Measurements from ENCODE around the gene TINAGL1.

The TINAGL1 gene

DNA sequence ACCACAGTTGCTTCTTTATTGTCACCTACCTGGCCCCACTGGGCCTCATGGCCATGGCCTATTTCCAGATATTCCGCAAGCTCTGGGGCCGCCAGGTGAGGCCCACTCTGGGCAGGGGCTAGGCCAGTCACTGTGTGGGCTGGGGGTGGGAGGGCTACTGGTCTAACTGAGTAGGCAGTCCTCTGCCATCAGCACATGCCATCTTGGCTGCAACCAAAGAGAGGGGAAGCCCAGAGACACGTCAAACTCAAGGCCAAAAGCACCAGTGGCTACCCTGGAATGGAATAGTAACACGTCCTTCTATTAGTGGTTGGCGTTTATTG is 45.1 kb downstream of the TINAGL1 start:
- Histone ChIP-seq H3K9ac (ENCODE audit: low read depth in 1 of 2, low read length in 2 of 2) (no peak overlapping the region), H3K4me1 (ENCODE audit: control insufficient read depth in 1 of 2, insufficient read depth in 2 of 2, low read length in 2 of 2) (peaks cover 0 to 4% of the 10 kb centered on the region in 2 donors), H3K36me3 (ENCODE audit: control insufficient read depth in 1 of 2, insufficient read depth in 2 of 2, low read length in 2 of 2) (no peaks in the 10 kb centered on the region), H3K27me3 (ENCODE audit: control insufficient read depth in 1 of 2, insufficient read depth in 2 of 2, low read length in 2 of 2) (peaks cover 7 to 9% of the 10 kb centered on the region in 2 donors), H3K9me3 (ENCODE audit: control insufficient read depth in 1 of 2, low read length in 2 of 2) (no peaks in the 10 kb centered on the region), H3K27ac (ENCODE audit: low read depth, low read length) (no peak overlapping the region), H3K4me3 (ENCODE audit: low read depth in 1 of 2, low read length in 2 of 2) (no peak overlapping the region)

DNA sequence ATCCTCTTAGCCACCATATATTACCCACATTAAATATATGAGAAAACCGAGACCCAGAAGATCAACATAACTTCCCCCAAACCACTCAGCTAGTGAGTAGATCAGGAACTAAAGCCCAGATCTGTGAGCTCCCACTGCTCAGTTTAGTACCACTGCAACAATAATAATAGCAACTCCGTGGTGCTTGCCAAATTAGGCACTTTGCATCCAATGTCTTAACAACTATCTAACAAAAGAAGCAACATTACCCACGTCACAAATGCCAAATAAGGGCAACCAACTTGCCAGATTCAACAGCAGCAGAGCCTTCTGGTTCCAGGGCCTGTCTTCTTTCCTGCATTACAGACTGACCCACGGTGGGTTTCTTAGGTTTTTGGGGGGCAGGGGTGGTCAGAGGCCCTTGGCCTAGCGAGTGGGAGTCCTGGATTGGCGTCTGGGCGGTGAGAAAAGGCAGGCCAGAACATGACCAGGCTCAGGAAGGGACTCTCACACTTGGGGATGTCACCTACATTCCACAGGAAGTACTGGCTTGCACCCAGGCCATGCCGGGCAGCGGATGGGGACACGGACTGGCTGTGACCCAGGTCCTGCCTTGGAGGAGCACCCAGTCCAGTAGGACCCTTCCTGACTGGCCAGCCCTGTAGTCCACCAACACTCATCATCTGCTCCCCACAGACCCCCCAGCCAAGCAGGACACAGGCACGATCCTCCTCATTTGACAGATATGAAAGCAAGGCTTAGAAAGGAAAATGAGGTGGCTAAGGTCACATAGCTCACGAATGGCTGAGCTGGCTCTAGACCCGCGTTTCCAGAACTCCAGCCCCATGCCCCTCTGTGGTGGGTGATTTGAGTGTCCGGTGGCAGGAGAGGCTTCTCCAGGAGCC is 45.8 kb downstream of the TINAGL1 start:
- H3K4me1 ChIP-seq (ENCODE audit: control insufficient read depth in 1 of 2, insufficient read depth in 2 of 2, low read length in 2 of 2), result peaks cover 1 to 4% of the 10 kb centered on the region in 2 donors
- no peak overlapping the region for H3K27ac ChIP-seq (ENCODE audit: low read depth, low read length)
- H3K27me3 ChIP-seq (ENCODE audit: control insufficient read depth in 1 of 2, insufficient read depth in 2 of 2, low read length in 2 of 2), result peaks cover 2 to 5% of the 10 kb centered on the region in 2 donors
- peaks cover 0 to 1% of the 10 kb centered on the region in 2 donors for H3K36me3 ChIP-seq (ENCODE audit: control insufficient read depth in 1 of 2, insufficient read depth in 2 of 2, low read length in 2 of 2)
- no peaks in the 10 kb centered on the region for H3K9me3 ChIP-seq (ENCODE audit: control insufficient read depth in 1 of 2, low read length in 2 of 2)
- no peak overlapping the region for H3K9ac ChIP-seq (ENCODE audit: low read depth in 1 of 2, low read length in 2 of 2)
- no peak overlapping the region for H3K4me3 ChIP-seq (ENCODE audit: low read depth in 1 of 2, low read length in 2 of 2)

DNA sequence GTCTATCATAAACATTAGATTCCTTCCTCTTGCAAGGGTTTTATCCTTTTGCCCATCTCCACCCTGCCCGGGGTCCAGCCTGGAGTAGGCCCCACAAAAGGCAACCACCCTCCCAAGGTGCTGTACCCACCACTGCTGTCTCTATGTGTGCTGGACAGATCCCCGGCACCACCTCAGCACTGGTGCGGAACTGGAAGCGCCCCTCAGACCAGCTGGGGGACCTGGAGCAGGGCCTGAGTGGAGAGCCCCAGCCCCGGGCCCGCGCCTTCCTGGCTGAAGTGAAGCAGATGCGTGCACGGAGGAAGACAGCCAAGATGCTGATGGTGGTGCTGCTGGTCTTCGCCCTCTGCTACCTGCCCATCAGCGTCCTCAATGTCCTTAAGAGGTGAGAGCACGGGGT is 47.0 kb downstream of the TINAGL1 start:
- Histone ChIP-seq H3K4me1 (ENCODE audit: control insufficient read depth in 1 of 2, insufficient read depth in 2 of 2, low read length in 2 of 2) (peaks cover 6 to 13% of the 10 kb centered on the region in 2 donors), H3K4me3 (ENCODE audit: low read depth in 1 of 2, low read length in 2 of 2) (no peak overlapping the region), H3K9me3 (ENCODE audit: control insufficient read depth in 1 of 2, low read length in 2 of 2) (no peaks in the 10 kb centered on the region), H3K27ac (ENCODE audit: low read depth, low read length) (no peak overlapping the region), H3K27me3 (ENCODE audit: control insufficient read depth in 1 of 2, insufficient read depth in 2 of 2, low read length in 2 of 2) (peaks cover 0 to 5% of the 10 kb centered on the region in 2 donors), H3K9ac (ENCODE audit: low read depth in 1 of 2, low read length in 2 of 2) (no peak overlapping the region), H3K36me3 (ENCODE audit: control insufficient read depth in 1 of 2, insufficient read depth in 2 of 2, low read length in 2 of 2) (peaks cover 5 to 12% of the 10 kb centered on the region in 2 donors)

DNA sequence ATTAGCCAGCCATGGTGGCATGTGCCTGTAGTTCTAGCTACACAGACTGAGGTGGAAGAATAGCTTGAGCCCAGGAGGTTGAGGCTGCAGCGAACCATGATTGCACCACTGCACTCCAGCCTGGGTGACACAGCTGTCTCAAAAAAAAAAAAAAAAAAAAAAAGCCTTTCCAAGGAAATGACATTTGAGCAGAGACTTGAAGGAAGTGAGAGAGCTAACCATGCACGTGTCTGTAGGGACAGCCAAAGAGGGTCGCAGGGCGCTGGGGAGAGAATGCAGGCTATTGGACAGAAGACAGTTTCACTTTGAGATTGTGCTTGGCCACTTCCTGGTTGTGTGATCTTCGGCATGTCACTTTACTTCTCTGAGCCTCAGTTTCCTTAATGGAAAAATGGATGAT is 48.0 kb downstream of the TINAGL1 start:
- H3K4me1 ChIP-seq (ENCODE audit: control insufficient read depth in 1 of 2, insufficient read depth in 2 of 2, low read length in 2 of 2), result peaks cover 6 to 13% of the 10 kb centered on the region in 2 donors
- H3K27ac ChIP-seq (ENCODE audit: low read depth, low read length), result no peak overlapping the region
- peaks cover 13 to 21% of the 10 kb centered on the region in 2 donors for H3K36me3 ChIP-seq (ENCODE audit: control insufficient read depth in 1 of 2, insufficient read depth in 2 of 2, low read length in 2 of 2)
- H3K9ac ChIP-seq (ENCODE audit: low read depth in 1 of 2, low read length in 2 of 2), result no peak overlapping the region
- no peaks in the 10 kb centered on the region for H3K9me3 ChIP-seq (ENCODE audit: control insufficient read depth in 1 of 2, low read length in 2 of 2)
- H3K27me3 ChIP-seq (ENCODE audit: control insufficient read depth in 1 of 2, insufficient read depth in 2 of 2, low read length in 2 of 2), result peaks cover 0 to 5% of the 10 kb centered on the region in 2 donors
- no peak overlapping the region for H3K4me3 ChIP-seq (ENCODE audit: low read depth in 1 of 2, low read length in 2 of 2)

DNA sequence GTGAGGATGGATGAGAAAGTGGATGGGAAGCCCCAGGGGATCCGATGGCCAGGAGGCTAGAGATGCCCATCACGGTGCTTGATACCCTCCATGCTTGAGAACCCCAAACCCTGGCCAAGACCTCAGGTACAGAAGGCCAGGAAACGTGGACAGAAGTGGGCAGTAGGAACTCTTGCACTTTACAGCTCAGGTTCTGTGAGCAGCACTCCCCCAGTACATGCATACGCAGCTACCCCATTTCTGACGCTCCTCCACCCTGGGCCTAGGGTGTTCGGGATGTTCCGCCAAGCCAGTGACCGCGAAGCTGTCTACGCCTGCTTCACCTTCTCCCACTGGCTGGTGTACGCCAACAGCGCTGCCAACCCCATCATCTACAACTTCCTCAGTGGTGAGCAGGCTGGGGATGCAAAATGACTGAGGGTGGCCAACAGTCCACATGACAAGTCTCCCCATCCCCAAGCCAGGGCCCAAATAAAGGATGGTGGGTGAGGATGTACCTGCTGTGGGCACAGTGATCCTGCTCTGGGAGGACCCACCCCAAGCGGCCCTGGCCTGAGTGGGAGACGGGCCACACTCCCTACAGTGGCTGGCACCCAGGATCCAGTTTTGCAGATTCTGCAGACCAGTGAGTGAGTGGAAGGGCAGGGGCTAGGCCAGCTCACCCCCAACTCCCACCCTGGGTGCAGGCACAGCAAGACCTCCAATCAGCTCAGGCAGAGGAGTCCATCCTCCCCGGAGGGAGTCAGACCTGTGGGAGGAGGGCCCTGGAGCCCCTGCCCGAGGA is 48.6 kb downstream of the TINAGL1 start:
- Histone ChIP-seq H3K36me3 (ENCODE audit: control insufficient read depth in 1 of 2, insufficient read depth in 2 of 2, low read length in 2 of 2) (peaks cover 19 to 27% of the 10 kb centered on the region in 2 donors), H3K9me3 (ENCODE audit: control insufficient read depth in 1 of 2, low read length in 2 of 2) (no peaks in the 10 kb centered on the region), H3K4me3 (ENCODE audit: low read depth in 1 of 2, low read length in 2 of 2) (no peak overlapping the region), H3K27ac (ENCODE audit: low read depth, low read length) (no peak overlapping the region), H3K9ac (ENCODE audit: low read depth in 1 of 2, low read length in 2 of 2) (no peak overlapping the region), H3K27me3 (ENCODE audit: control insufficient read depth in 1 of 2, insufficient read depth in 2 of 2, low read length in 2 of 2) (no peaks in the 10 kb centered on the region), H3K4me1 (ENCODE audit: control insufficient read depth in 1 of 2, insufficient read depth in 2 of 2, low read length in 2 of 2) (peaks cover 6 to 13% of the 10 kb centered on the region in 2 donors)

DNA sequence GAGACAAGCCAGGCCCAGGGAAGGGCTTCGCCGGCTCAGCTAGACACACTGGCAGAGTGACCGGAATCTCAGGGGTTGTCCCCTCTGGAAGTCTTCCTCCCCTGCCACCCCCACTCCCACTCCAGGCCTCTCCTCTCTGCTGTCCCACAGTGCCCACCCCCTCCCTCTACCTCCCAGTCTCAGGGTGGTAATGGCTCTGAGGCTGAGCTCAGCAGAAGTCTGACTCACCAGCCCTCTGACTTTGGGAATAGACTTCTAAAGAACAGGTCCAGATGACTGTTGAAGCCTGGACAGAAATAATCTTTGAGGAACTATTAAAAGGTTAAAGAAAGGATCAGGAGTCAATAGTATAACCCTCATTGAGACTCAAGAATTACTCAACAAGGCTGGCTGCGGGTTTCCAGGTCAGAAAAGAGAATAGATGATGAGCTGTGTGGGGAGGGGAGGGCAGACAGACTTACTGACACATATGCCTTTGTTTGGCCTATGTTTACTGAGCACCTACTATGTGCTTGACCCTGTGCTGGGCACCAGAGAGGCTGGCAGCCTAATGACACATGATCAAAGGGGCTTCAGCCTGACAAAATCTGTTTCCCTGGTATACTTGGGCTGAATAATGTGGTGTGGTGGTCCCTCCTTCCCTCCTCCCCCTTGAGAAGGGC is 49.4 kb downstream of the TINAGL1 start:
- Histone ChIP-seq H3K27me3 (ENCODE audit: control insufficient read depth in 1 of 2, insufficient read depth in 2 of 2, low read length in 2 of 2) (no peaks in the 10 kb centered on the region), H3K9ac (ENCODE audit: low read depth in 1 of 2, low read length in 2 of 2) (no peak overlapping the region), H3K27ac (ENCODE audit: low read depth, low read length) (no peak overlapping the region), H3K9me3 (ENCODE audit: control insufficient read depth in 1 of 2, low read length in 2 of 2) (no peaks in the 10 kb centered on the region), H3K36me3 (ENCODE audit: control insufficient read depth in 1 of 2, insufficient read depth in 2 of 2, low read length in 2 of 2) (peaks cover 26 to 35% of the 10 kb centered on the region in 2 donors), H3K4me1 (ENCODE audit: control insufficient read depth in 1 of 2, insufficient read depth in 2 of 2, low read length in 2 of 2) (peaks cover 6 to 13% of the 10 kb centered on the region in 2 donors), H3K4me3 (ENCODE audit: low read depth in 1 of 2, low read length in 2 of 2) (no peak overlapping the region)

DNA sequence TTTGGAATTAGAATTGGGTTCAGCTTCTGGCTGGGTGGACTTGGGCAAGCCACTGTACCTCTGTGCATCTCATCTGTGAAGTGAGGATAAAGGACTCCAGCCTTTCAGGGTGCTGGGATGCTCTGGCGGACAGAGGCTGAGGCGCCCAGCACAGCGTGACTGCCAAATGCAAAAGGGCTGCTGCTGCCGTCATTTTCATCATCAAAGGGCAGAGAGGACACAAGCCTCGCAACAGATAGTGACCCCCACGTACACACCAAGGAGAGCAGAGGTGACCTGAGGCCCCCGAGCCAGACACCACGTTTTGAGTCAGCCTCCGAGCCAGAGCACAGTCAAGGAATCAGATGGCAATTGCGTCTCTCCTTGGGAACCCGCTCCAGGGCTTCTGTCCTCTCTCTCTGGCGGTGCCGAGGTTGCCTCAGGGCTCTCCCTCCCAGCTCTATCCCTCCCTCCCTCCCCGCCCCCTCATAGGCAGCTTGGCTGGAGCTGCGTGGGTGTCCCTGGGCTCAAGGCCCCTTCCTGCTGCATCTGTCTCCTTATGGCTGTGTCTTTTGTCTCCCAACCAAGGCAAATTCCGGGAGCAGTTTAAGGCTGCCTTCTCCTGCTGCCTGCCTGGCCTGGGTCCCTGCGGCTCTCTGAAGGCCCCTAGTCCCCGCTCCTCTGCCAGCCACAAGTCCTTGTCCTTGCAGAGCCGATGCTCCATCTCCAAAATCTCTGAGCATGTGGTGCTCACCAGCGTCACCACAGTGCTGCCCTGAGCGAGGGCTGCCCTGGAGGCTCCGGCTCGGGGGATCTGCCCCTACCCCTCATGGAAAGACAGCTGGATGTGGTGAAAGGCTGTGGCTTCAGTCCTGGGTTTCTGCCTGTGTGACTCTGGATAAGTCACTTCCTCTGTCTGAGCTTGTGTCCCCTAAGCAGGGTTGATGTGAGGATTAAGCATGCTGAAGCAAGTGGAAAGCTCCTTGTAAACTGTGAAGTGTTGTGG is 50.2 kb downstream of the TINAGL1 start:
- H3K27ac ChIP-seq (ENCODE audit: low read depth, low read length), result no peak overlapping the region
- peaks cover 34 to 43% of the 10 kb centered on the region in 2 donors for H3K36me3 ChIP-seq (ENCODE audit: control insufficient read depth in 1 of 2, insufficient read depth in 2 of 2, low read length in 2 of 2)
- peaks cover 6 to 13% of the 10 kb centered on the region in 2 donors for H3K4me1 ChIP-seq (ENCODE audit: control insufficient read depth in 1 of 2, insufficient read depth in 2 of 2, low read length in 2 of 2)
- H3K9me3 ChIP-seq (ENCODE audit: control insufficient read depth in 1 of 2, low read length in 2 of 2), result no peaks in the 10 kb centered on the region
- H3K27me3 ChIP-seq (ENCODE audit: control insufficient read depth in 1 of 2, insufficient read depth in 2 of 2, low read length in 2 of 2), result no peaks in the 10 kb centered on the region
- no peak overlapping the region for H3K4me3 ChIP-seq (ENCODE audit: low read depth in 1 of 2, low read length in 2 of 2)
- H3K9ac ChIP-seq (ENCODE audit: low read depth in 1 of 2, low read length in 2 of 2), result no peak overlapping the region

DNA sequence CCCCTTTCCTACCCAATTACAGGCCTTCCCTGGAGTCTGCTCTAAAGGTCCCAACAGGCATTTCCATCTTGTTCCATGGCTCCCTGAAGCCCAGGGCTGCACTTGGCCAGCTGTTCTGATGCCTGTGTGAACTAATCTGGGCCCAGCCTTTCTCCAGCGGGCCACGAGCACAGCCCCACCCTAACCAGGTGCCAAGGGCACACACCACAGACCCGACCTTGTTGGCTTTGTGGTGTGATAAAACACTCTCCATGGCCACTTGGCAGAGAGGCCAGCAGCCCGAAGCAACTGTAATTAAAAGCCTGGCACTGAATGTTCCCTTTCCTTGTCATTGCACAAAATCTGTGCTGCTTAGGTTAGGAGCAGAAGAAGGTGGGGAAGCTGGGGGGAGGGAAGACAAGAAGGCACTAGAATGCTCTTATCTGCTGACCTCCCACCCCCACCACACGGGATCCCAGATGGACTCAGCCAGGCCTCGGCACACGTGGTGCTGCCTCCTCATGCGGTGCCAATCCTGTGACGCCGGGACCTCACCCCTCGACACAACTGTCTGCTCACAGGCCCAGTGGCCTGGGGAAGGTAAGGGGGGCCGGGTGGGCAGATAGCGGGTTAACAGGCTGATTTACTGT is 51.1 kb downstream of the TINAGL1 start:
- H3K27ac ChIP-seq (ENCODE audit: low read depth, low read length), result no peak overlapping the region
- no peak overlapping the region for H3K4me3 ChIP-seq (ENCODE audit: low read depth in 1 of 2, low read length in 2 of 2)
- H3K9ac ChIP-seq (ENCODE audit: low read depth in 1 of 2, low read length in 2 of 2), result no peak overlapping the region
- H3K9me3 ChIP-seq (ENCODE audit: control insufficient read depth in 1 of 2, low read length in 2 of 2), result no peaks in the 10 kb centered on the region
- no peaks in the 10 kb centered on the region for H3K27me3 ChIP-seq (ENCODE audit: control insufficient read depth in 1 of 2, insufficient read depth in 2 of 2, low read length in 2 of 2)
- H3K4me1 ChIP-seq (ENCODE audit: control insufficient read depth in 1 of 2, insufficient read depth in 2 of 2, low read length in 2 of 2), result peaks cover 6 to 13% of the 10 kb centered on the region in 2 donors
- H3K36me3 ChIP-seq (ENCODE audit: control insufficient read depth in 1 of 2, insufficient read depth in 2 of 2, low read length in 2 of 2), result peaks cover 43 to 52% of the 10 kb centered on the region in 2 donors
